ENCODE data around the gene PTCRA.

GRCh38 chr6:42947950-42948349 lies 32.1 kb downstream of the PTCRA start:
- TF ChIP-seq, protein P1, sequence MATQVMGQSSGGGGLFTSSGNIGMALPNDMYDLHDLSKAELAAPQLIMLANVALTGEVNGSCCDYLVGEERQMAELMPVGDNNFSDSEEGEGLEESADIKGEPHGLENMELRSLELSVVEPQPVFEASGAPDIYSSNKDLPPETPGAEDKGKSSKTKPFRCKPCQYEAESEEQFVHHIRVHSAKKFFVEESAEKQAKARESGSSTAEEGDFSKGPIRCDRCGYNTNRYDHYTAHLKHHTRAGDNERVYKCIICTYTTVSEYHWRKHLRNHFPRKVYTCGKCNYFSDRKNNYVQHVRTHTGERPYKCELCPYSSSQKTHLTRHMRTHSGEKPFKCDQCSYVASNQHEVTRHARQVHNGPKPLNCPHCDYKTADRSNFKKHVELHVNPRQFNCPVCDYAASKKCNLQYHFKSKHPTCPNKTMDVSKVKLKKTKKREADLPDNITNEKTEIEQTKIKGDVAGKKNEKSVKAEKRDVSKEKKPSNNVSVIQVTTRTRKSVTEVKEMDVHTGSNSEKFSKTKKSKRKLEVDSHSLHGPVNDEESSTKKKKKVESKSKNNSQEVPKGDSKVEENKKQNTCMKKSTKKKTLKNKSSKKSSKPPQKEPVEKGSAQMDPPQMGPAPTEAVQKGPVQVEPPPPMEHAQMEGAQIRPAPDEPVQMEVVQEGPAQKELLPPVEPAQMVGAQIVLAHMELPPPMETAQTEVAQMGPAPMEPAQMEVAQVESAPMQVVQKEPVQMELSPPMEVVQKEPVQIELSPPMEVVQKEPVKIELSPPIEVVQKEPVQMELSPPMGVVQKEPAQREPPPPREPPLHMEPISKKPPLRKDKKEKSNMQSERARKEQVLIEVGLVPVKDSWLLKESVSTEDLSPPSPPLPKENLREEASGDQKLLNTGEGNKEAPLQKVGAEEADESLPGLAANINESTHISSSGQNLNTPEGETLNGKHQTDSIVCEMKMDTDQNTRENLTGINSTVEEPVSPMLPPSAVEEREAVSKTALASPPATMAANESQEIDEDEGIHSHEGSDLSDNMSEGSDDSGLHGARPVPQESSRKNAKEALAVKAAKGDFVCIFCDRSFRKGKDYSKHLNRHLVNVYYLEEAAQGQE (IDR thresholded peaks at IDR 0.05; ENCODE audit: insufficient read depth in 1 of 2, low read depth in 2 of 2, low read length in 1 of 2), result no peak
- TF ChIP-seq, protein P2, sequence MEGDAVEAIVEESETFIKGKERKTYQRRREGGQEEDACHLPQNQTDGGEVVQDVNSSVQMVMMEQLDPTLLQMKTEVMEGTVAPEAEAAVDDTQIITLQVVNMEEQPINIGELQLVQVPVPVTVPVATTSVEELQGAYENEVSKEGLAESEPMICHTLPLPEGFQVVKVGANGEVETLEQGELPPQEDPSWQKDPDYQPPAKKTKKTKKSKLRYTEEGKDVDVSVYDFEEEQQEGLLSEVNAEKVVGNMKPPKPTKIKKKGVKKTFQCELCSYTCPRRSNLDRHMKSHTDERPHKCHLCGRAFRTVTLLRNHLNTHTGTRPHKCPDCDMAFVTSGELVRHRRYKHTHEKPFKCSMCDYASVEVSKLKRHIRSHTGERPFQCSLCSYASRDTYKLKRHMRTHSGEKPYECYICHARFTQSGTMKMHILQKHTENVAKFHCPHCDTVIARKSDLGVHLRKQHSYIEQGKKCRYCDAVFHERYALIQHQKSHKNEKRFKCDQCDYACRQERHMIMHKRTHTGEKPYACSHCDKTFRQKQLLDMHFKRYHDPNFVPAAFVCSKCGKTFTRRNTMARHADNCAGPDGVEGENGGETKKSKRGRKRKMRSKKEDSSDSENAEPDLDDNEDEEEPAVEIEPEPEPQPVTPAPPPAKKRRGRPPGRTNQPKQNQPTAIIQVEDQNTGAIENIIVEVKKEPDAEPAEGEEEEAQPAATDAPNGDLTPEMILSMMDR (IDR thresholded peaks at IDR 0.05), result no peak
- TF ChIP-seq TCF7L2 (IDR thresholded peaks at IDR 0.05; ENCODE audit: low read depth, low read length), result no peak
